GM18508 (cell line): ENCODE data around the gene UBAC2.

Source experiments
- ATAC-seq: cut with Tn5 transposase; IDR thresholded peaks from one replicate; pipeline ENCODE4 v1.9.1; 2021; ENCODE audit warnings: moderate number of reproducible peaks; ENCODE audit not compliant: insufficient read depth, unreplicated experiment

UBAC2 gene

GRCh38 chr13:99370481-99371275, 170.0 kb downstream of the UBAC2 start:
- ATAC-seq: no peak

DNA sequence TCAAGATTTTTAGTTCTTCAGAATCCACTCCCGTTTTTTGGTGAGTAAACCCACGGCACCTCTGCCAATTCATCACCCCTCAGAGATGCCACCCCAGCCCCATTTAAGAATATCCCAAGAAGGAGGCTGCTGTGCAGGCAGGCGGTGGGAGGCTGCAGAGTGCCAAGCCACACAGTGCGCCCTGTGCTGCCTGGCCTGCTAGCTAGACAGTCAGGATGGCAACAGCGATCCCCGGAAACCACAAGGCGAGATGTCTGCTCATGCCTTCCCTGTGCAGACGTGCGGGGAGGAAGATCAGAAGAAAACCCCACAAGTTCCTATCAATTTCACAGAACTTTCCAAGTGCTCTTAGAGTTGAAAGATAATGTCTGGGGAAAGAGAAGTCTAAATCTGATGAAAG, 171.3 kb downstream of the UBAC2 start:
- ATAC-seq: no peak

GRCh38 chr13:99373436-99373835, 172.8 kb downstream of the UBAC2 start:
- no peak for ATAC-seq

DNA sequence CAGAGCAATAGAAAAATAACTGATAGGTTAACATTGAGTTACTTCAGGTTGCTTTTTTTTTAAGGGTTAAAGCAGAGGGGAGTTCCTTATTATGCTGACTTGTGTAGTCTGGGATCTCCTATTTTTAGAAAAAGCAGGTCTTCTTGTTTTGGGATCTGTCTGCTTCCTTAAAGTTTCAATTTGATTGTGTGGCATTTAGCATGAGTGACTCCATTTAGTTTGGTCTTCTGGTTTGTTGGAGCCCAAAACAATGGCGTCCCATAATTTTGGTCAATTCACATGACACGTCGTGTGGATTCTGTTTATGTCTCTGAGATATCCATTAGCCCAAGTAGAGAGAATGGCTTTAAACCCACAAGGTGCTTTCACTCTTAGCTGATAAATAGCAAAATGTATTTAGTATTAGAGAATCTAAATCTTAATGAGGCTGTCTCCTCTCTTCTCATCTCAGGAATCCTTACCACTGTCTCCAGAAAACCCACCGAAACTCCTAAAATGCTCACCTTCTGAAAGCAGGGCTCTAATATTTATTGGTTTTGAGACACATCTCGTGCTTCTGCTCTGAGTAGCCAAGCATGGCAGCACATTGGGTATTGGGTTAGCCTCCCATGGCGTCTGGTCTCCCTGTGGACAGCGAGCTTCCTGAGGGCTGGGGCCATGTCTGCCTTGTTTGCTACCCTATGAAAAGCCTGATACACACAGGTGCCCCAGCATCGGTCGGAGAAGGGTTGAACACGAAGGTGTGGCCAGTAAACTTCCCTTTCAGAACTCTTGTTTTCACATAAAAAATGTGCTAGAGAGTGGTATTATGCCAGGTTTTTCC, 173.7 kb downstream of the UBAC2 start:
- no peak for ATAC-seq

GRCh38 chr13:99374994-99375737, 174.5 kb downstream of the UBAC2 start:
- ATAC-seq: no peak

- ATAC-seq: no peak
Observed at GRCh38 chr13:99375738-99376080, 175.1 kb downstream of the UBAC2 start.

DNA sequence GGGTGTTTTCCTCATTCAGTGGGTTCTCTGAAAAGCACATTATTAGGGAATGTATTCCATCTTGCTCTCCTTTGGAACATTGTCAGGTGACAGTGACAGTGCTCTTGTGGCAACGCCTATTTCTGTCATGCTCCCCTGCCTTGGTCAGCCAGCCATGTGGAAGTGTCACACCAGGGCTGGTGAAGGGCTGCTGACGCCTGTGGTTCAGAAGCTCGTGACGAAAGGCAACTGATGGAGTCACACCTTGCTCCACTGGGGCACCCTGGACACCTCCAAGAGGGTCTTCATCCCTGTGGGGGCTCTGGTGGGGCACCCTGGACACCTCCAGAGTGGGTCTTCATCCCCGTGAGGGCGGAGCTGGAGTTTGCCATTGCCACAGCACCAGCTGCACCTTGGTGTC, 175.5 kb downstream of the UBAC2 start:
- ATAC-seq: peak; percentile 31

DNA sequence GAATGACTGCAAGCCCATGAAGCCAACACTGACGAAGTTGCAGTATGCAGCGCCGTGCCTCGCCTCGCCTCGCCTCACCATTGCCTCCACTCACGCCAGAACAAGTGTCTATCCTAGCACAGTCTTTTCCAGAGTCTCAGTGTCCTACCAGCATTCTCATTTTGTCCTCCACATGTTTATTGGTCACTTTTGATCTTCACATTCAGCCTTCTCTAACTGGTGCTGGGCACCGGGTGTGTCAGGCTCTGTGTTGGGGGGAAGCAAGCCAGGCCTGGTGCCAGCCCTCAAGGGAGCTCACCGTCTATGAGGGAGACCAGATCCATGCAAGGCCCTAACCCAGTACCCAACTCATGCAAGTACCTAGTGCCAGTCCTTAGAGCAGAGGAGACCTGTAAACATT, 176.3 kb downstream of the UBAC2 start:
- ATAC-seq: no peak

GRCh38 chr13:99377641-99378040, 177.0 kb downstream of the UBAC2 start:
- no peak for ATAC-seq

- no peak for ATAC-seq
Observed at GRCh38 chr13:99378985-99379733, 178.5 kb downstream of the UBAC2 start.

DNA sequence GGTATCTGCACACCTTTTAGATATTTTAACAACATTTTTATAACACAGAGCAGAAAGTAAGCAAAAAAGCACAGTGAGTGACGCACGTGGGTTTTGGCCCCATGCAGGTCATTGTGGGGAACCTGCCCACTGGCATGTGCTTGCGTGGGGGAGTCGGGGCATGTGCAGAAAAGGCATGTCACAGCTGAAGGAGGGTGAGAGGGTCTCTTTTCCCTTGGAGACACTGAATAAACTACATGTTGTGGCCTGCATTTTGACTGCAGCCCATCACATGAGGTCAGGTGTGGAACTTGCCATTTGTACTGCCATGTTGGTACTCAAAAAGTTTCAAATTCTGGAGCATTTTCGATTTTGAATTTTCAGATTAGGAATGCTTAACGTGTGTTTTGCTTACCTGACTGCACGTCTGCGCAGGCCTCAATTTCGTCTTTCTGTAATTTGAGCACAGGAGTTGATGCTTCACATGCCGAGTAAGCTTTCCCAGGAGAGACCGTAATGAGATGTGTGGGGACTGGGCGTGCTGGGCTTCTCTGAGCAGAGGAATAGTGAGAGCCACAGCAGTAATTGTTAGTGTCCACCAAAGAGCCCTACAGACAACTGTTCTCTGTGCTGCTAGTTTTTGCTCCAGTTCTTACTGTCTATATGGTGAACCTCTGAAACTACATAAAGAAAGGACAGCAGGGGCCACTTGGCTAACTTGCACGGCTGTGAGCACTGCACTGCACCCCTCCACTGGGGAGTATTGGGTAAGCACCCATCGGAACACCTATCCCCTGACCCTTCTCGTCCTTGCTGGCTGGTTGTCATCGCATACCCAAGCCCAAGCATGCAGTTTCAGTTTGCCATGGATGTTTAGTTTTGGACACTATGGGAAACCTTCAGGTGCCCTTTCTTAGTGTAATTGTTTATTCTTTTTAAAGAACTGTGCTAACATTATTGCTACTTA, 179.5 kb downstream of the UBAC2 start:
- no peak for ATAC-seq

DNA sequence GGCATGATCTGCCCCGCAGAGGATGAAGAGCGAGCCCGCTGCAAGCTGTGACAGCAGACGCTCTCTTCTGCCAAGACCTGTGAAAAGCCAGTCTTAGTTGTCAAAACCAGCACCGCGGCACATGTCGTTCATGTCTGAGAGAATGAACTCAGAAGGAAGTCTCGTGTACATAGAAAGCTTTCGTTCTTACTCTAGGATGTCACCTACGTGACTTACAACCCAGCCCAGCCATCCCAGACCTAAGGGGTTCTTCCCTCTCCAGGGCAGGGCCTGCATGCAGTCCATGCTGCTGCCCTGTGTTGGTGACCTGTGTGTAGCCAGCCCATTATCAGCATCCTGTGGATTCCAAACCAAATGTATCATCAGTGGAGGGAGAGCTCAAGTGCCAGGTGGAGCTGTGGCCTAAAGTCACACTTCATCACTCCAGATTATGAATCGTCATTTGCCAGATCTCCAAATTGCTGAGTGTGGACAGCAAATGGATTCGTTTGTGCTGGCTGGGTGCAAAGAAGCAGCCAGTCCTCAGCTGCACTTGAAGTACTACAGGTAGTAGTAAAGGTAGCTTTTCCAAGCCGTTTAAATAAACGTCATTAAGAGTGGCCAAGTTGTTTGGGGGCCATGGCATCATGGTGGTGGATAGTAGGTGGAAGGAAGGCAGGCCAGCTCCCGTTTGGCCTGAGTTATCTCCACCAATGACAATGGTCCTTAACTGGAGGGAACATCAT, 180.4 kb downstream of the UBAC2 start:
- ATAC-seq: peak; percentile 45

DNA sequence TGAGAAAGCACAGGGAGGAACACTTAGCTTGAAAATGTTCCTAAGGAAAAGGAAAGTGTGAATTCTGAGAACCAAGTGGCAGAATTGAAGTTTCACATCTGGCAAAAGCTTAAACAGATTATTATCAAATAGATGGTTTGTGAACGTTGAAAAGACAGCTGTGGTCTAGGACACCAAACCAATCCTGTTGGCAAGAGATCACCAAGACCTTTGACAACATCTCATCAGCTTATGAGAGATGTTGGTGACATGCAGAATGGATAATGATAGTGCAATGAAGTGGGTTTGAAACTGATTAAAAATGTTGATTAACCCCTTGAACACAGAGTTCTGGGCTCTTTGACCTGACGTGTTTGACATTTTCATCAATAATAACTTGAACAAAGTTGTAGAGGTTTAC, 181.1 kb downstream of the UBAC2 start:
- ATAC-seq: no peak

DNA sequence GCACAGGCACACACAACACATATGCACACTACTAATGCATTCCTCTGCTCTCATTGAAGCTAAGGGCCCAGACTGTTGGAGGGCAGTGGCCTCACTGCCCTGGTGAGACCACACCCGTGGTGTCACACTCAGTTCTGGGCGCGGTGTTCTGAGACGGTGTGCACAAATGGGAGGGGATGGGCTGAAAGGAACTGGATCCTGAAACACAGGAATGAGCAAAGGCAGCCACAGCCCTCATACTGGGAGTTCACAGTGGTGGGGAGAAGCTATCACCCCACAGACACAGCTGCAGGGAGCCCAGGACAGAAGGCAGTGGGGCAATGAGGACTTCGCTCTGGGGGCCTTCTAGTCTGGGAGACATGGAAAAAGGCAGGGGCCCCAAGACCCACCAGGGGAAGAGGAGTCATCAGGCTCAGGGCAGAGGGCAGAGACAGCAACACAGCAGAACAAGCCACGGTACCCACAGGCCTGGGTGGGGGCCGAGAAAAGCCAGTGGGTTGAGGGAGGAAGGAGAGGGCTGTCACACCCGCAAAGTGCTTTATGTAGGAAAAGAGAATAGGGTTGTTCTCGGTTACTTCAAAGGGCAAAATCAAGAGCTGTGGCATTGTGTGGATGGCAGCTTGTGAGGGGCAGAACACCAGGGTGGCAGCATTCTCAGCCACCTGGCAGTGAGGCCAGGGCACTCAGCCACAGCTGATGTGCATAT, 181.9 kb downstream of the UBAC2 start:
- no peak for ATAC-seq

DNA sequence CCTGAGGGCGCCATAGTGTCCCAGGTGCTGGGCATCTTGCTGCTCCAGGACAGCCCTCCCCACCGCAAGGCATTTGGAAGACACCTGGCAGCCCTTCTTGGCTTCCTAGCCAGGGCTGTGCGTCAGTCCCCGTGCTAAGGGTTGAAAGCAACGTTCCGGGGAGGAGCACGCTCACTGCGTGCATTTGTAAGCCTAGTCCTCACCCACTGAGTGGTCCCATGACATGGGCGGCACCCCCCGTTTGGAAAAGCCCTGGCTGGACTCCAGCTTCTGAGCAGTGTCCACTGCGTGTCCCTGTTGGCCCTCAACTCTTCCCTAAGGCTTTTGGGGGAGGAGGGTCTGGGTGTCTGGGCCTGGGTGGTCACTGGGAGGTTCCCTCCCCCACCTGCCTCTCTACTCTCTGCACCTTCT, 182.9 kb downstream of the UBAC2 start:
- no peak for ATAC-seq

- no peak for ATAC-seq
Observed at GRCh38 chr13:99383946-99384345, 183.3 kb downstream of the UBAC2 start.

DNA sequence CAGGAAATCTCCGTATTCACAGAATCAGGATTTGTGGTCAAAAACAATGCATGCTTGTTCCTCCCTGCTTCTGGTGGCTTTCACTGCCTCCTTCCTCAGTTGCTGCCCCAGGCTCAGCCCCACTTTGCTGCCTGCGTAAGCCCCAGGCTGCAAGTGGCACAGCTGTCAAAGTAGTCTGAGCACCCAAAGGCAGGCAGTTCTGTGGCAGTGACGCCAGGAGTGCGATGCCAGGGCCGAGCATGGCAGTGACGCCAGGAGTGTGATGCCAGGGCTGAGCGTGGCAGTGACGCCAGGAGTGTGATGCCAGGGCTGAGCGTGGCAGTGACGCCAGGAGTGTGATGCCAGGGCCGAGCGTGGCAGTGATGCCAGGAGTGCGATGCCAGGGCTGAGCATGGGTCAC, 183.8 kb downstream of the UBAC2 start:
- no peak for ATAC-seq

DNA sequence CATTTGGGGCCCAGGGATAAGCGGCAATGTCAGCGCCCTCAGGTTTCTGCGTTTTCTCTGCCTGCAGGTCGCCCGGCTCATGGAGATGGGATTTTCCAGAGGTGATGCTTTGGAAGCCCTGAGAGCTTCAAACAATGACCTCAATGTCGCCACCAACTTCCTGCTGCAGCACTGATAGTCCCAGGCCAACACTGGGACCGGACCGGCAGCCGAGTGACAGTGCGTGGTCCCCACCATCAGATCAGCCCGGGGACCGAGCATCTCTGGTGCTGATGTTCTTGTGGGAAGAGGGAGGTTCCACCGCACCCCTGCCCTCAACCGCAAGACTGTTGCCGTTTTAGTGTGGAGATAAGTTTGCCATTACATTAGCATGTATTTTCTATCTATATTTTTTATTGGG, 184.5 kb downstream of the UBAC2 start:
- no peak for ATAC-seq
